HG03064 (cell line): ENCODE measurements around the gene USP6NL.
"Not testable (repeated sequence)": the region's sequence is repeated elsewhere in the genome, so short reads cannot be mapped to it uniquely, and the experiment has no call there.

Experiments used
- ATAC-seq: cut with Tn5 transposase; IDR thresholded peaks from one replicate; pipeline ENCODE4 v1.9.1; 2021; ENCODE audit warnings: low read depth; ENCODE audit not compliant: unreplicated experiment

Gene USP6NL

GRCh38 chr10:11450427-11450826 is 161.0 kb downstream of the USP6NL start:
- ATAC-seq: no peak

GRCh38 chr10:11449761-11450160 is 161.7 kb downstream of the USP6NL start:
- ATAC-seq: no peak

GRCh38 chr10:11448545-11449244 is 162.8 kb downstream of the USP6NL start:
- peak; percentile 89 for ATAC-seq

- peak; percentile 45 for ATAC-seq
Measured at GRCh38 chr10:11448190-11448544, 163.3 kb downstream of the USP6NL start.

- ATAC-seq: no peak
Measured at GRCh38 chr10:11447586-11447985, 163.9 kb downstream of the USP6NL start.

GRCh38 chr10:11446864-11447263 is 164.6 kb downstream of the USP6NL start:
- ATAC-seq: no peak

- ATAC-seq: no peak
Measured at GRCh38 chr10:11446133-11446532, 165.3 kb downstream of the USP6NL start.

GRCh38 chr10:11444531-11445228 is 166.8 kb downstream of the USP6NL start:
- ATAC-seq: no peak

GRCh38 chr10:11444155-11444530 is 167.3 kb downstream of the USP6NL start:
- no peak for ATAC-seq

- ATAC-seq: no peak
Measured at GRCh38 chr10:11443468-11444154, 167.8 kb downstream of the USP6NL start.

- no peak for ATAC-seq
Measured at GRCh38 chr10:11442001-11442773, 169.3 kb downstream of the USP6NL start.

- ATAC-seq: no peak
Measured at GRCh38 chr10:11441151-11441535, 170.3 kb downstream of the USP6NL start.

GRCh38 chr10:11440250-11441150 is 170.9 kb downstream of the USP6NL start:
- no peak for ATAC-seq

- no peak for ATAC-seq
Measured at GRCh38 chr10:11439523-11440053, 171.9 kb downstream of the USP6NL start.

- ATAC-seq: no peak
Measured at GRCh38 chr10:11437391-11438142, 173.9 kb downstream of the USP6NL start.

- ATAC-seq: not testable (repeated sequence)
Measured at GRCh38 chr10:11436445-11436844, 175.0 kb downstream of the USP6NL start.

- no peak for ATAC-seq
Measured at GRCh38 chr10:11435581-11435981, 175.9 kb downstream of the USP6NL start.

- ATAC-seq: no peak
Measured at GRCh38 chr10:11434324-11434723, 177.1 kb downstream of the USP6NL start.

GRCh38 chr10:11433657-11434056 is 177.8 kb downstream of the USP6NL start:
- ATAC-seq: no peak
